H1 (cell line): ENCODE data around the gene HSPA1A. TPM values are rescaled to one million over a fixed set of nuclear protein-coding genes. Genes with fewer than 3 reads are reported as not detected.

Source experiments
- ATF2 ChIP-seq: IDR thresholded peaks from 2 replicates; pipeline ENCODE4 v1.6.1; 2012; ENCODE audit warnings: low read length, inconsistent platforms
- CTCF ChIP-seq, 3 experiments: IDR thresholded peaks; 1 replicate in 2 of 3; 2 replicates in 1 of 3; pipeline versions ENCODE4 v1.5.1 to v1.6.1; 2011; ENCODE audit warnings: low read length in 3 of 3, mild to moderate bottlenecking in 3 of 3, inconsistent platforms in 2 of 3, low read depth in 1 of 3, moderate library complexity in 1 of 3; ENCODE audit not compliant: insufficient read depth in 1 of 3; ENCODE audit errors: control extremely low read depth in 1 of 3
- MAX ChIP-seq: IDR thresholded peaks from 2 replicates; pipeline ENCODE4 v1.6.1; 2012; ENCODE audit warnings: inconsistent platforms
- polyA plus RNA-seq, 7 experiments: library from polyadenylated mRNA; depleted of rRNA in 3 of 7; stranded (reverse) in 5 of 7; unstranded in 2 of 7; fragments of >200 nt in 5 of 7; fragments of 200-250 nt in 2 of 7; gene quantifications; 1 replicate in 5 of 7; 2 replicates in 1 of 7; 4 replicates in 1 of 7; pipeline versions ENCODE4 v1.2.1 to v1.2.3, GENCODE V29; 2011 to 2013; ENCODE audit warnings: missing spikeins in 2 of 7, mixed read lengths in 2 of 7
- total RNA-seq: library from RNA; stranded (reverse); fragmentation: NEBNext Ultra II Directional; extraction: Animal tissue kit (Norgen Biotek cat#: 25700); gene quantifications from 2 replicates; pipeline ENCODE4 v1.2.1, GENCODE V29; 2021

Gene HSPA1A
- total and polyA plus RNA-seq, 2 of the 8 experiments (the other 6 are each of a cell fraction or from before 2014, with no cell fraction given) = 40.7 to 54.0 TPM

GRCh38 chr6:31765559-31765909 is 49.8 kb upstream of the HSPA1A start (continued):
- TF ChIP-seq CTCF (IDR thresholded peaks at IDR 0.05; ENCODE audit: control extremely low read depth in 1 of 3, insufficient read depth in 1 of 3, low read depth in 1 of 3, low read length in 3 of 3) (no peak), ATF2 (no peak), MAX (no peak)
- TF ChIP-seq, all 59 proteins: peak for 0
